Measurements from ENCODE around the gene TSPAN15. TPM values are rescaled to one million over a fixed set of nuclear protein-coding genes. Genes with fewer than 3 reads are reported as not detected.

Gene TSPAN15
- total and polyA plus RNA-seq, 5 donors = 5.3 to 11.5 (median 7.9) TPM

- H3K27ac ChIP-seq (ENCODE audit: low read length) = no peak overlapping the region
- no peak overlapping the region for H3K4me3 ChIP-seq (ENCODE audit: low read length)
- 91% methylated on average over 15 of the region's 15 CpGs for WGBS
- H3K9me3 ChIP-seq (ENCODE audit: control insufficient read depth, low read length) = no peaks in the 10 kb centered on the region
- H3K27me3 ChIP-seq (ENCODE audit: control insufficient read depth, insufficient read depth) = no peaks in the 10 kb centered on the region
- intact Hi-C loops (cut with DNase I) = loop anchor here (5.0 to 10.0 kb wide), 3 partner anchors 78 to 271 kb away; no protein-coding TSS in a partner anchor
- DNase-seq (peak in 1 of 3 donors; percentile 15), ATAC-seq (no peak)
- no peaks in the 10 kb centered on the region for H3K4me1 ChIP-seq (ENCODE audit: control insufficient read depth, insufficient read depth, low read length)
These were observed 54.5 kb downstream of the TSPAN15 start for GRCh38 chr10:69505636-69506318.

- Histone ChIP-seq H3K27me3 (ENCODE audit: control insufficient read depth, insufficient read depth) (no peaks in the 10 kb centered on the region), H3K9me3 (ENCODE audit: control insufficient read depth, low read length) (no peaks in the 10 kb centered on the region), H3K4me1 (ENCODE audit: control insufficient read depth, insufficient read depth, low read length) (no peaks in the 10 kb centered on the region), H3K4me3 (ENCODE audit: low read length) (no peak overlapping the region), H3K27ac (ENCODE audit: low read length) (no peak overlapping the region)
- DNase-seq = peak in 1 of 3 donors; percentile 39
- ATAC-seq = no peak
- 89% methylated on average over 3 of the region's 3 CpGs for WGBS
- intact Hi-C loops (cut with DNase I) = loop anchor here (5.0 to 10.0 kb wide), 3 partner anchors 79 to 272 kb away; no protein-coding TSS in a partner anchor
These were observed 55.2 kb downstream of the TSPAN15 start for GRCh38 chr10:69506487-69506833.

GRCh38 chr10:69506834-69507713 lies 55.8 kb downstream of the TSPAN15 start:
- intact Hi-C loops (cut with DNase I) = loop anchor here (5.0 to 10.0 kb wide), 3 partner anchors 80 to 272 kb away; no protein-coding TSS in a partner anchor
- no peaks in the 10 kb centered on the region for H3K27me3 ChIP-seq (ENCODE audit: control insufficient read depth, insufficient read depth)
- H3K27ac ChIP-seq (ENCODE audit: low read length) = no peak overlapping the region
- 74% methylated on average over 19 of the region's 19 CpGs for WGBS
- H3K4me1 ChIP-seq (ENCODE audit: control insufficient read depth, insufficient read depth, low read length) = no peaks in the 10 kb centered on the region
- ATAC-seq (peak; percentile 15 to 38), DNase-seq (peak in 1 of 3 donors; percentile 56)
- no peaks in the 10 kb centered on the region for H3K9me3 ChIP-seq (ENCODE audit: control insufficient read depth, low read length)
- H3K4me3 ChIP-seq (ENCODE audit: low read length) = no peak overlapping the region

GRCh38 chr10:69508738-69509340 lies 57.6 kb downstream of the TSPAN15 start:
- 86% methylated on average over 7 of the region's 7 CpGs for whole genome bisulfite sequencing
- Histone ChIP-seq H3K27me3 (ENCODE audit: control insufficient read depth, insufficient read depth) (no peaks in the 10 kb centered on the region), H3K4me3 (ENCODE audit: low read length) (no peak overlapping the region), H3K4me1 (ENCODE audit: control insufficient read depth, insufficient read depth, low read length) (no peaks in the 10 kb centered on the region), H3K27ac (ENCODE audit: low read length) (no peak overlapping the region), H3K9me3 (ENCODE audit: control insufficient read depth, low read length) (no peaks in the 10 kb centered on the region)
- peak in 1 of 3 donors; percentile 39 for DNase-seq
- ATAC-seq = no peak
- intact Hi-C loops (cut with DNase I) = loop anchor here (5.0 to 10.0 kb wide), 3 partner anchors 82 to 274 kb away; no protein-coding TSS in a partner anchor

GRCh38 chr10:69512901-69513300 lies 61.6 kb downstream of the TSPAN15 start:
- H3K4me1 ChIP-seq (ENCODE audit: control insufficient read depth, insufficient read depth, low read length) = no peaks in the 10 kb centered on the region
- DNase-seq (no peak), ATAC-seq (no peak)
- H3K4me3 ChIP-seq (ENCODE audit: low read length) = no peak overlapping the region
- no peaks in the 10 kb centered on the region for H3K9me3 ChIP-seq (ENCODE audit: control insufficient read depth, low read length)
- no peak overlapping the region for H3K27ac ChIP-seq (ENCODE audit: low read length)
- no peaks in the 10 kb centered on the region for H3K27me3 ChIP-seq (ENCODE audit: control insufficient read depth, insufficient read depth)
- intact Hi-C loops (cut with DNase I) = loop anchor here in 1 of 4 donors (10.0 kb wide), 1 partner anchor 282 kb away; no protein-coding TSS in a partner anchor
- 43% methylated on average over 2 of the region's 2 CpGs for WGBS

- Histone ChIP-seq H3K4me1 (ENCODE audit: control insufficient read depth, insufficient read depth, low read length) (no peaks in the 10 kb centered on the region), H3K9me3 (ENCODE audit: control insufficient read depth, low read length) (no peaks in the 10 kb centered on the region), H3K27ac (ENCODE audit: low read length) (no peak overlapping the region), H3K27me3 (ENCODE audit: control insufficient read depth, insufficient read depth) (no peaks in the 10 kb centered on the region), H3K4me3 (ENCODE audit: low read length) (no peak overlapping the region)
- intact Hi-C loops (cut with DNase I) = loop anchor here in 2 of 4 donors (2.0 to 10.0 kb wide), 2 partner anchors 125 to 281 kb away; no protein-coding TSS in a partner anchor
- ATAC-seq (no peak), DNase-seq (no peak)
- WGBS = 90% methylated on average over 4 of the region's 4 CpGs
These were observed 62.4 kb downstream of the TSPAN15 start for GRCh38 chr10:69513617-69514016.

GRCh38 chr10:69515699-69516259 lies 64.5 kb downstream of the TSPAN15 start:
- no peaks in the 10 kb centered on the region for H3K4me1 ChIP-seq (ENCODE audit: control insufficient read depth, insufficient read depth, low read length)
- no peaks in the 10 kb centered on the region for H3K9me3 ChIP-seq (ENCODE audit: control insufficient read depth, low read length)
- WGBS = 33% methylated on average over 11 of the region's 11 CpGs
- peak; percentile 84 to 88 for ATAC-seq
- no peak overlapping the region for H3K4me3 ChIP-seq (ENCODE audit: low read length)
- H3K27me3 ChIP-seq (ENCODE audit: control insufficient read depth, insufficient read depth) = no peaks in the 10 kb centered on the region
- DNase-seq = peak; percentile 64 to 85 (median 85)
- H3K27ac ChIP-seq (ENCODE audit: low read length) = no peak overlapping the region
- intact Hi-C loops (cut with DNase I) = loop anchor here (2.0 to 10.0 kb wide), 3 partner anchors 122 to 279 kb away; no protein-coding TSS in a partner anchor

- H3K27ac ChIP-seq (ENCODE audit: low read length) = no peak overlapping the region
- no peaks in the 10 kb centered on the region for H3K4me1 ChIP-seq (ENCODE audit: control insufficient read depth, insufficient read depth, low read length)
- no peaks in the 10 kb centered on the region for H3K27me3 ChIP-seq (ENCODE audit: control insufficient read depth, insufficient read depth)
- DNase-seq (no peak), ATAC-seq (peak in 1 of 2 donors; percentile 43)
- H3K4me3 ChIP-seq (ENCODE audit: low read length) = no peak overlapping the region
- intact Hi-C loops (cut with DNase I) = loop anchor here in 3 of 4 donors (2.0 to 10.0 kb wide), 3 partner anchors 121 to 278 kb away; no protein-coding TSS in a partner anchor
- 50% methylated on average over 3 of the region's 3 CpGs for WGBS
- no peaks in the 10 kb centered on the region for H3K9me3 ChIP-seq (ENCODE audit: control insufficient read depth, low read length)
These were observed 65.1 kb downstream of the TSPAN15 start for GRCh38 chr10:69516316-69516715.

- DNase-seq (no peak), ATAC-seq (no peak)
- 90% methylated on average over 4 of the region's 4 CpGs for WGBS
- H3K4me3 ChIP-seq (ENCODE audit: low read length) = no peak overlapping the region
- no peaks in the 10 kb centered on the region for H3K4me1 ChIP-seq (ENCODE audit: control insufficient read depth, insufficient read depth, low read length)
- no peak overlapping the region for H3K27ac ChIP-seq (ENCODE audit: low read length)
- no peaks in the 10 kb centered on the region for H3K9me3 ChIP-seq (ENCODE audit: control insufficient read depth, low read length)
- H3K27me3 ChIP-seq (ENCODE audit: control insufficient read depth, insufficient read depth) = no peaks in the 10 kb centered on the region
- intact Hi-C loops (cut with DNase I) = loop anchor here in 3 of 4 donors (2.0 to 10.0 kb wide), 3 partner anchors 121 to 278 kb away; no protein-coding TSS in a partner anchor
These were observed 65.5 kb downstream of the TSPAN15 start for GRCh38 chr10:69516796-69517195.

GRCh38 chr10:69517271-69517848 lies 66.1 kb downstream of the TSPAN15 start:
- no peak overlapping the region for H3K4me3 ChIP-seq (ENCODE audit: low read length)
- intact Hi-C loops (cut with DNase I) = loop anchor here in 3 of 4 donors (2.0 to 10.0 kb wide), 3 partner anchors 120 to 277 kb away; no protein-coding TSS in a partner anchor
- no peak overlapping the region for H3K27ac ChIP-seq (ENCODE audit: low read length)
- ATAC-seq (no peak), DNase-seq (no peak)
- WGBS = 90% methylated on average over 9 of the region's 9 CpGs
- H3K27me3 ChIP-seq (ENCODE audit: control insufficient read depth, insufficient read depth) = no peaks in the 10 kb centered on the region
- no peaks in the 10 kb centered on the region for H3K4me1 ChIP-seq (ENCODE audit: control insufficient read depth, insufficient read depth, low read length)
- no peaks in the 10 kb centered on the region for H3K9me3 ChIP-seq (ENCODE audit: control insufficient read depth, low read length)

Measured in right cardiac atrium (tissue), 5 donors.